Ishikawa (cell line): ENCODE measurements around the gene SUGP1.

Experiments
- CEBPB ChIP-seq: IDR thresholded peaks from 2 replicates; pipeline ENCODE4 v1.6.1; 2012
- EP300 ChIP-seq: IDR thresholded peaks from 2 replicates; pipeline ENCODE4 v1.6.1; 2012; ENCODE audit warnings: borderline replicate concordance
- FOXM1 ChIP-seq: IDR thresholded peaks from 2 replicates; pipeline ENCODE4 v1.6.1; 2012; ENCODE audit warnings: low read depth, borderline replicate concordance
- NFIC ChIP-seq: IDR thresholded peaks from 2 replicates; pipeline ENCODE4 v1.6.1; 2012
- RAD21 ChIP-seq: IDR thresholded peaks from 2 replicates; pipeline ENCODE4 v1.6.1; 2012; ENCODE audit warnings: low read depth
- TAF1 ChIP-seq: IDR thresholded peaks from 2 replicates; pipeline ENCODE4 v1.6.1; 2012; ENCODE audit warnings: low read depth, mild to moderate bottlenecking
- TCF12 ChIP-seq: IDR thresholded peaks from 2 replicates; pipeline ENCODE4 v1.6.1; 2012; ENCODE audit warnings: low read depth
- TEAD4 ChIP-seq: IDR thresholded peaks from 2 replicates; pipeline ENCODE4 v1.6.1; 2012
- YY1 ChIP-seq: IDR thresholded peaks from 2 replicates; pipeline ENCODE4 v1.6.1; 2012; ENCODE audit warnings: low read depth
- TF ChIP-seq, protein P1 (sequence below): IDR thresholded peaks from 2 replicates; pipeline ENCODE4 v1.6.1; 2012
- TF ChIP-seq, protein P2 (sequence below): IDR thresholded peaks from 2 replicates; pipeline ENCODE4 v1.6.1; 2012; ENCODE audit warnings: low read depth, mild to moderate bottlenecking
- TF ChIP-seq, protein P3 (sequence below): IDR thresholded peaks from 2 replicates; pipeline ENCODE4 v1.6.1; 2012

DNA sequence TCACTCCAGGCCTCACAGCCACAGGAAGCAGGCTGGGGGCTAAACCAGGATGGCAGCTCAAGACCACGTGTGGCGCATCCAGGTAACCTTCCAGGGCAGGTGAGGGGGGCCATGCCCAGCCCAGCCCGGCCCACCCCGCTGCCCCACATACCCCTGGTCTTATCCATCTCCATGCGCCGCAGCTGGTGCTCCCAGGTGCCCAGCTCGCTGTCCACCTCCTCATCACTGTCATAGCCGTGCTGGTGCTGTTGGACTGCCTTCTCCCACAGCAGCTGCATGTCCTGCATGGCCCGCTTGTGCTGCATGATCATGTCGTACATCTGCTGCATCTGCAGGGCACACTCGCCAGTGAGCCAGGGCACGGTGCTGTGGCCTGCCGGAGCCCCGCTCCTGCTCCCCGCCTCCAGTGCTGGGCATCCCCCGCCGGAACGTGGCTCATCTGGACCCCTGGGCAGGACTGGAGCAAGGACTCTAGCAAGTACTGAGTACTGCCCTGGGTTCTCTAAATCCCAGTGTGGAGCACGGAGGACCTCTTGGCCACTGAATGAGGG lies 41.2 kb downstream of the SUGP1 start:
- TF ChIP-seq CEBPB, result no peak
- TF ChIP-seq NFIC, result no peak
- TF ChIP-seq, protein P1, sequence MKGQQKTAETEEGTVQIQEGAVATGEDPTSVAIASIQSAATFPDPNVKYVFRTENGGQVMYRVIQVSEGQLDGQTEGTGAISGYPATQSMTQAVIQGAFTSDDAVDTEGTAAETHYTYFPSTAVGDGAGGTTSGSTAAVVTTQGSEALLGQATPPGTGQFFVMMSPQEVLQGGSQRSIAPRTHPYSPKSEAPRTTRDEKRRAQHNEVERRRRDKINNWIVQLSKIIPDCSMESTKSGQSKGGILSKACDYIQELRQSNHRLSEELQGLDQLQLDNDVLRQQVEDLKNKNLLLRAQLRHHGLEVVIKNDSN, result no peak
- no peak for TF ChIP-seq RAD21
- TF ChIP-seq TCF12, result no peak
- TF ChIP-seq, protein P2, sequence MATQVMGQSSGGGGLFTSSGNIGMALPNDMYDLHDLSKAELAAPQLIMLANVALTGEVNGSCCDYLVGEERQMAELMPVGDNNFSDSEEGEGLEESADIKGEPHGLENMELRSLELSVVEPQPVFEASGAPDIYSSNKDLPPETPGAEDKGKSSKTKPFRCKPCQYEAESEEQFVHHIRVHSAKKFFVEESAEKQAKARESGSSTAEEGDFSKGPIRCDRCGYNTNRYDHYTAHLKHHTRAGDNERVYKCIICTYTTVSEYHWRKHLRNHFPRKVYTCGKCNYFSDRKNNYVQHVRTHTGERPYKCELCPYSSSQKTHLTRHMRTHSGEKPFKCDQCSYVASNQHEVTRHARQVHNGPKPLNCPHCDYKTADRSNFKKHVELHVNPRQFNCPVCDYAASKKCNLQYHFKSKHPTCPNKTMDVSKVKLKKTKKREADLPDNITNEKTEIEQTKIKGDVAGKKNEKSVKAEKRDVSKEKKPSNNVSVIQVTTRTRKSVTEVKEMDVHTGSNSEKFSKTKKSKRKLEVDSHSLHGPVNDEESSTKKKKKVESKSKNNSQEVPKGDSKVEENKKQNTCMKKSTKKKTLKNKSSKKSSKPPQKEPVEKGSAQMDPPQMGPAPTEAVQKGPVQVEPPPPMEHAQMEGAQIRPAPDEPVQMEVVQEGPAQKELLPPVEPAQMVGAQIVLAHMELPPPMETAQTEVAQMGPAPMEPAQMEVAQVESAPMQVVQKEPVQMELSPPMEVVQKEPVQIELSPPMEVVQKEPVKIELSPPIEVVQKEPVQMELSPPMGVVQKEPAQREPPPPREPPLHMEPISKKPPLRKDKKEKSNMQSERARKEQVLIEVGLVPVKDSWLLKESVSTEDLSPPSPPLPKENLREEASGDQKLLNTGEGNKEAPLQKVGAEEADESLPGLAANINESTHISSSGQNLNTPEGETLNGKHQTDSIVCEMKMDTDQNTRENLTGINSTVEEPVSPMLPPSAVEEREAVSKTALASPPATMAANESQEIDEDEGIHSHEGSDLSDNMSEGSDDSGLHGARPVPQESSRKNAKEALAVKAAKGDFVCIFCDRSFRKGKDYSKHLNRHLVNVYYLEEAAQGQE, result no peak
- no peak for TF ChIP-seq YY1
- TF ChIP-seq TAF1, result no peak
- TF ChIP-seq TEAD4, result no peak
- TF ChIP-seq EP300, result no peak
- TF ChIP-seq, protein P3, sequence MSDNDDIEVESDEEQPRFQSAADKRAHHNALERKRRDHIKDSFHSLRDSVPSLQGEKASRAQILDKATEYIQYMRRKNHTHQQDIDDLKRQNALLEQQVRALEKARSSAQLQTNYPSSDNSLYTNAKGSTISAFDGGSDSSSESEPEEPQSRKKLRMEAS, result no peak
- no peak for TF ChIP-seq FOXM1
